Spleen (tissue), 7 donors: ENCODE results near the gene CNTNAP2.

Source experiments
- POLR2A ChIP-seq, 3 donors: fragments of 450-650 bp; IDR thresholded peaks; one replicate each; pipeline ENCODE4 v1.5.1; 2017; ENCODE audit warnings: antibody characterized with exemption in 3 of 3, mild to moderate bottlenecking in 1 of 3
- POLR2AphosphoS5 ChIP-seq, 3 donors: sonication (generic); formaldehyde crosslinking; IDR thresholded peaks; one replicate each; pipeline ENCODE4 v1.5.1; 2017; ENCODE audit warnings: antibody characterized with exemption in 3 of 3
- TF ChIP-seq, protein P1 (sequence below), 11 experiments: fragments of 200-600 bp in 7 of 11; fragments of 450-650 bp in 4 of 11; sonication (generic) in 4 of 11; IDR thresholded peaks in 8 of 11; conservative IDR thresholded peaks in 3 of 11; 1 replicate in 7 of 11; 2 replicates in 4 of 11; pipeline versions ENCODE4 v1.4.0 to v1.8.0; 2016 to 2021; ENCODE audit warnings: antibody characterized with exemption in 11 of 11, inconsistent platforms in 4 of 11, mild to moderate bottlenecking in 1 of 11
- donor health status: DM: no; HTN: no; CAD: no; lungs with moderate emphysema.
- donor health status: DM: no; HTN: no; CAD: no.
- donor health status: DM: no; HTN: no; CAD: no.

DNA sequence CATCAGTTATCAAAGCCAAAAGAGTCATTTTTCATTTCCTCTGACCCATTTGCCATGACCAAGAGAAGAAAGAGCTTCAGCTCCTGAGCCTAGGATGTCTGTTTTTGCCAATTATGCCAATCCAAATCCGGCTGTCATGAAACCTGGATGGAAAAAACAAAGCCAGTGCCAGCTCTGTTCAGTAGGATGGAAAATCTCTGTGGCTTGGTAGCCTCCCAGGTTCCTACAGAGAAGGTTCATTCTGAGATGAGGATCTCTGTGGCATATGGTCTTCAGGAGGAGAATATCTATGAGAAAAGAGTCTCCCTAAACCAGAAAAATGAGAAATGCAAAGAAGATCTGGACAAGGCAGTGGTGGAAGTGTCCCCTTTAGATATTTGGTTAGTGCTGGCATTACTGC is 475.4 kb downstream of the CNTNAP2 start:
- TF ChIP-seq, protein P1, sequence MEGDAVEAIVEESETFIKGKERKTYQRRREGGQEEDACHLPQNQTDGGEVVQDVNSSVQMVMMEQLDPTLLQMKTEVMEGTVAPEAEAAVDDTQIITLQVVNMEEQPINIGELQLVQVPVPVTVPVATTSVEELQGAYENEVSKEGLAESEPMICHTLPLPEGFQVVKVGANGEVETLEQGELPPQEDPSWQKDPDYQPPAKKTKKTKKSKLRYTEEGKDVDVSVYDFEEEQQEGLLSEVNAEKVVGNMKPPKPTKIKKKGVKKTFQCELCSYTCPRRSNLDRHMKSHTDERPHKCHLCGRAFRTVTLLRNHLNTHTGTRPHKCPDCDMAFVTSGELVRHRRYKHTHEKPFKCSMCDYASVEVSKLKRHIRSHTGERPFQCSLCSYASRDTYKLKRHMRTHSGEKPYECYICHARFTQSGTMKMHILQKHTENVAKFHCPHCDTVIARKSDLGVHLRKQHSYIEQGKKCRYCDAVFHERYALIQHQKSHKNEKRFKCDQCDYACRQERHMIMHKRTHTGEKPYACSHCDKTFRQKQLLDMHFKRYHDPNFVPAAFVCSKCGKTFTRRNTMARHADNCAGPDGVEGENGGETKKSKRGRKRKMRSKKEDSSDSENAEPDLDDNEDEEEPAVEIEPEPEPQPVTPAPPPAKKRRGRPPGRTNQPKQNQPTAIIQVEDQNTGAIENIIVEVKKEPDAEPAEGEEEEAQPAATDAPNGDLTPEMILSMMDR (IDR thresholded peaks at IDR 0.05 in 8 of 11, conservative IDR thresholded peaks at IDR 0.05 in 3 of 11), result no peak
- TF ChIP-seq POLR2A (IDR thresholded peaks at IDR 0.05) (no peak), POLR2AphosphoS5 (IDR thresholded peaks at IDR 0.05) (no peak)
